ENCODE results near the gene ARHGAP32.
A peak's percentile ranks its signal among the peaks of the same experiment; 100 is the strongest.
"Not testable (repeated sequence)": the region's sequence is repeated elsewhere in the genome, so short reads cannot be mapped to it uniquely, and the experiment has no call there.

ARHGAP32 gene

DNA sequence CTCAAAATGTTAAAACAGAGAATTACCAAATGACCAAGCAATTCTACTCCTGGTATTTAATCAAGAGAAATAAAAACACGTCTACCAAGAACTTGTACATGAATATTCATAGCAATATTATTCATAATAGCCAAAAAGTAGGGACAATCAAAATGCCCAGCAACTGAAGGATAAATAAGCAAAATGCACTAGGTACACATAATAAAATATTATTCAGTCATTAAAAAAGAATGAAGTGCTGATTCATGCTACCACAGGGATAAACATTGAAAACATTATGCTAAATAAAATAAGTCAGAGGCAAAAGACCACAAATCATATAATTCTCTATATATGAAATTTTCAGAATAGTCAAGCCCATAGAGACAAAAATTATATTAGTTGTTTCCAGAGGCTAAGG is 24.8 kb downstream of the ARHGAP32 start:
- no peaks in the 10 kb centered on the region for H3K4me1 ChIP-seq
- no peaks in the 10 kb centered on the region; the same call in 1 of the 2 replicates for H3K36me3 ChIP-seq (replicated peaks)
- DNase-seq (ENCODE audit: low spot score in 2 of 2), result no peak
- no peak overlapping the region for H3K4me3 ChIP-seq
- no peaks in the 10 kb centered on the region for H3K27me3 ChIP-seq (ENCODE audit: low read depth)
- no peaks in the 10 kb centered on the region for H3K9me3 ChIP-seq
- in situ Hi-C loops (cut with MboI; ENCODE audit: low sequenced_read_pairs), result no loop called here

DNA sequence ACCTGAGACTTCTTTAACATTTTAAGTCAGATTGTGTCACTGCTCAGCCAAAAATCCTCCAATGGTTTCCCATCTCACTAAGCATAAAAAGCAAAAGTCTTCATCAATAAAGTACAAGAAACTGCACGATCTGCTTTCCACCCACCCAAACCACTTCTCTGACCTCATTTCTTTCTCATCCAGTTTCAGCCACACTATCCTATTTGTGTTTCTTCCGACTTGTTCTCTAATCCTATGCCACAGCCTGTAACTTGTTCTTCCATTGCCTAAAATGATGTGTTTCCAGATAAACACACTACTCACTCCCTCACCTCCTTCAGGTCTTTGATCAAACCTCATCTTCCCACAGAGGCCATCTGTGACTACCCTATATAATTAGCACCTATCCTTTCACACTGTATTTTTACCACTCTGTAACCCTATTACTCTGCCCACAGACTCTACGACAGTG is 28.4 kb downstream of the ARHGAP32 start:
- Histone ChIP-seq H3K4me1 (peaks cover 3% of the 10 kb centered on the region), H3K4me3 (no peak overlapping the region), H3K9me3 (no peaks in the 10 kb centered on the region), H3K36me3 (replicated peaks) (no peaks in the 10 kb centered on the region; the same call in 1 of the 2 replicates), H3K27me3 (ENCODE audit: low read depth) (no peaks in the 10 kb centered on the region)
- in situ Hi-C loops (cut with MboI; ENCODE audit: low sequenced_read_pairs), result no loop called here
- no peak for DNase-seq (ENCODE audit: low spot score in 2 of 2)

DNA sequence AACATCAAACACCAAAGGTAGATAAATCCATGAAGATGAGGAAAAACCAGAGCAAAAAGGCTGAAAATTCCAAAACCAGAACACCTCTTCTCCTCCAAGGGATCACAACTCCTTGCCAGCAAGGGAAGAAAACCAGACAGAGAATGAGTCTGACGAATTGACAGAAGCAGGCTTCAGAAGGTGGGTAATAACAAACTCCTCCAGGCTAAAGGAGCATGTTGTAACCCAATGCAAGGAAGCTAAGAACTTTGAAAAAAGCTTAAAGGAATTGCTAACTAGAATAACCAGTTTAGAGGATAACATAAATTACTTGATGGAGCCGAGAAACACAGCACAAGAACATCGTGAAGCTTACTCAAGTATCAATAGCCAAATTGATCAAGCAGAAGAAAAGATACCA is 35.0 kb downstream of the ARHGAP32 start:
- H3K36me3 ChIP-seq (replicated peaks); DNase-seq (ENCODE audit: low spot score in 2 of 2); H3K27me3 ChIP-seq (ENCODE audit: low read depth); H3K4me1 ChIP-seq; H3K9me3 ChIP-seq; in situ Hi-C loops (cut with MboI; ENCODE audit: low sequenced_read_pairs); H3K4me3 ChIP-seq: not testable (repeated sequence)

DNA sequence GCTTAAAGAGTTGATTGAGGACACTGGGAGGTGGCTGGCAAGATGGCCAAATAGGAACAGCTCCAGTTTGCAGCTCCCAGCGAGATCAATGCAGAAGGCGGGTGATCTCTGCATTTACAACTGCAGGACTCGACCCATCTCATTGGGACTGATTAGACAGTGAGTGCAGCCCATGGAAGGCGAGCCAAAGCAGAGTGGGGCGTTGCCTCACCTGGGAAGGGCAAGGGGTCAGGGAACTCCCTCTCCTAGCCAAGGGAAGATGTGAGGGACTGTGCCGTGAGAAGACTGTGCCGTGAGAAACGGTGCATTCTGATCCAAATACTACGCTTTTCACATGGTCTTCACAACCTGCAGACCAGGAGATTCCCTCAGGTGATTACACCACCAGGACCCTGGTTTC is 36.4 kb downstream of the ARHGAP32 start:
- no peak for DNase-seq (ENCODE audit: low spot score in 2 of 2)
- in situ Hi-C loops (cut with MboI; ENCODE audit: low sequenced_read_pairs), result no loop called here
- Histone ChIP-seq H3K27me3 (ENCODE audit: low read depth) (no peaks in the 10 kb centered on the region), H3K36me3 (replicated peaks) (no peaks in the 10 kb centered on the region), H3K4me1 (peaks cover 7% of the 10 kb centered on the region), H3K4me3 (no peak overlapping the region), H3K9me3 (no peaks in the 10 kb centered on the region; the same call in 1 of the 2 replicates)

DNA sequence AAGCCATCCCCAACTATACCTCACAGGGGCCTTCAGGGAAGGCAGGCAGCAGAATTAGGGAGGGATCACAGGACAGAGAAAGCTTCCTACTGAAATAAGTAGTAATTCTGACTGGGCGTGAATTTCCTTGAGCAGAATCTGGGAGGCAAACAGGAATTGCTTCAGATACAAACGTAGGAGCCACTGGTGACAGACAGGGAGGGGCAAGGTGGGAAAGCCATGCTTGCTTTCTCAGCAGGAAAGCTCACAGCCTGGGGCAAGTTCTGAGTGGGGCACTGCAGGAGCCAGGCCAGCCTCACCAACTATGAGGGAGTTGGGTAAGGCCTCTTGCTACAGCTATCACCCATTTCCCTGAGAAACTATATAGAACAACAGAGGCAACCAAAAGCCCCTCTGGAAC is 43.6 kb downstream of the ARHGAP32 start:
- Histone ChIP-seq H3K27me3 (ENCODE audit: low read depth) (no peaks in the 10 kb centered on the region), H3K9me3 (peaks cover 3% of the 10 kb centered on the region; the same call in 1 of the 2 replicates), H3K36me3 (replicated peaks) (no peaks in the 10 kb centered on the region), H3K4me1 (peaks cover 9% of the 10 kb centered on the region), H3K4me3 (no peak overlapping the region)
- in situ Hi-C loops (cut with MboI; ENCODE audit: low sequenced_read_pairs), result no loop called here
- no peak for DNase-seq (ENCODE audit: low spot score in 2 of 2)

DNA sequence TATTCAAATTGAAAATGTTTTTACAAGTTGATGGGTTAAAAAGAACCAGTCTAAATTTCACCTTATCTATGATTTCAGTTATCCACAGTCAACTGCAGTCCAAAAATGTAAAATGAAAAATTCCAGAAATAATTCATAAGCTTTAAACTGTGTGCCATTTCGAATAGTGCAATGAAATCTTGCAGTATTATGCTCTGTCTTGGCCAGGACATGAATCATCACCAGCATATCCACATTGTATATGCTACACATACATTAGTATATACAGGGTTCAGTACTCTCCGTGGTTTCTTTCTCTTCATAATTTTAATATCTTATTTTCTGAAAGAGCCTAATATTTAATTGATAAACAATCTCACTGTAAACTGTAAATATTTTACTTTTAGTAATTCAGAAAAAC is 45.9 kb downstream of the ARHGAP32 start:
- DNase-seq (ENCODE audit: low spot score in 2 of 2), result no peak
- Histone ChIP-seq H3K27me3 (ENCODE audit: low read depth) (no peaks in the 10 kb centered on the region), H3K36me3 (replicated peaks) (no peaks in the 10 kb centered on the region), H3K9me3 (0 out of 2 replicates have a peak, but pooled peaks cover 3% of the 10 kb centered on the region), H3K4me3 (no peak overlapping the region), H3K4me1 (peaks cover 20% of the 10 kb centered on the region)
- in situ Hi-C loops (cut with MboI; ENCODE audit: low sequenced_read_pairs), result no loop called here

DNA sequence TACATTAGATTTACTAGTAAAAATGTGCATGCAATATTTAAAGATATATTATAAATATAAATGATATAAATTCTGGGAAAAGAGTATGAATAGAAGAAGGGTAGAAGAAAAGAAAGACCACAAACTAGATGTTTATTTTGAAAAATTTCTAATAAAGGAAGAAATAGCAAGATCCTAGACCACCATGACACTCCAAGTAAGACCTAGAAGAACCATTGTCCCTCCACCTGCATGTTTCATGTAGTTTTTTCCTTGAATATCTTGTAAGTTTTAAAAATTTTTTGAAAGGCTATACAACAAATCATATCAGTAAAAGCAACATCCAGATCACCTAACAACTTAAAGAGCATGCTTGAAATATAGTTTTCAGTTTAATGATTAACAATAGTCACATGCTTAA is 46.8 kb downstream of the ARHGAP32 start:
- no peak overlapping the region for H3K4me3 ChIP-seq
- no peaks in the 10 kb centered on the region for H3K9me3 ChIP-seq
- H3K4me1 ChIP-seq, result peaks cover 20% of the 10 kb centered on the region
- no peak for DNase-seq (ENCODE audit: low spot score in 2 of 2)
- H3K27me3 ChIP-seq (ENCODE audit: low read depth), result no peaks in the 10 kb centered on the region
- H3K36me3 ChIP-seq (replicated peaks), result no peaks in the 10 kb centered on the region
- in situ Hi-C loops (cut with MboI; ENCODE audit: low sequenced_read_pairs), result no loop called here

DNA sequence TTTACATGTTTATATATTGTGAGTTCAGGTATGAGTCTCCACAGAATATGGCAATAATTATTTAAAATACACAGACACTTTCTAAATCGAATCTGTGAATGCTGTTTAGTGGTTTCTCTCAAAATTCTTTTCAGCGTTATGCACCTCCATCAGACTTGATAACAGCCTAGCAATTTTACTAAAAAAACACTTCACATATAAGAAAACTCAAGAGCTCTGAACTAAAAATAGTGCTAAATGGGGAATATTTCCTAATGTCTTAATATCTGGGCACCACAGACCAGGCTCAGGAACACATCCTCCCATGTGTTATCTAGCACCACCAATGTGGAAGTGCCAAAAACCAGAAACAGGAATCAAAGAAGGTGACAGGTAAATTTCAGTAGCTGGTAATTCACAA is 47.9 kb downstream of the ARHGAP32 start:
- H3K4me1 ChIP-seq, result peaks cover 20% of the 10 kb centered on the region
- DNase-seq (ENCODE audit: low spot score in 2 of 2), result no peak
- no peaks in the 10 kb centered on the region for H3K9me3 ChIP-seq
- H3K36me3 ChIP-seq (replicated peaks), result no peaks in the 10 kb centered on the region
- no peaks in the 10 kb centered on the region for H3K27me3 ChIP-seq (ENCODE audit: low read depth)
- no peak overlapping the region for H3K4me3 ChIP-seq
- in situ Hi-C loops (cut with MboI; ENCODE audit: low sequenced_read_pairs), result no loop called here

DNA sequence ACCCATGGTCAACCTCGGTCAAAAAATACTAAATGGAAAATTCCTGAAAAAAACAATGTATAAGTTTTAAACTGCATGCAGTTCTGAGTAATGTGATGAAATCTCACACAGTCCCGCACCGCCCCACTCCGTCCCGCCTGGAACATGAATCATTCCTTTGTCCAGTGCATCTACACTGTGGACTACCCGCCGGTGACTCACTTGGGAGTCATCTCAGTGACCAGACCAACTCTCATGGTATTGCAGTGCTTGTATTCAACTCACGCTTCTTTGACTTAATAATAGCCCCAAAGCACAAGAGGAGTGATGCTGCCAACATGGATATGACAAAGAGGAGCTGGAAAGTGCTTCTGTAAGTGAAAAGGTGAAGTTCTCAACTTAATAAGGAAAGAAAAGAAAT is 48.8 kb downstream of the ARHGAP32 start:
- Histone ChIP-seq H3K4me1 (peaks cover 20% of the 10 kb centered on the region), H3K27me3 (ENCODE audit: low read depth) (no peaks in the 10 kb centered on the region), H3K36me3 (replicated peaks) (no peaks in the 10 kb centered on the region), H3K9me3 (no peaks in the 10 kb centered on the region), H3K4me3 (no peak overlapping the region)
- in situ Hi-C loops (cut with MboI; ENCODE audit: low sequenced_read_pairs), result no loop called here
- DNase-seq (ENCODE audit: low spot score in 2 of 2), result peak; percentile 15 to 53

DNA sequence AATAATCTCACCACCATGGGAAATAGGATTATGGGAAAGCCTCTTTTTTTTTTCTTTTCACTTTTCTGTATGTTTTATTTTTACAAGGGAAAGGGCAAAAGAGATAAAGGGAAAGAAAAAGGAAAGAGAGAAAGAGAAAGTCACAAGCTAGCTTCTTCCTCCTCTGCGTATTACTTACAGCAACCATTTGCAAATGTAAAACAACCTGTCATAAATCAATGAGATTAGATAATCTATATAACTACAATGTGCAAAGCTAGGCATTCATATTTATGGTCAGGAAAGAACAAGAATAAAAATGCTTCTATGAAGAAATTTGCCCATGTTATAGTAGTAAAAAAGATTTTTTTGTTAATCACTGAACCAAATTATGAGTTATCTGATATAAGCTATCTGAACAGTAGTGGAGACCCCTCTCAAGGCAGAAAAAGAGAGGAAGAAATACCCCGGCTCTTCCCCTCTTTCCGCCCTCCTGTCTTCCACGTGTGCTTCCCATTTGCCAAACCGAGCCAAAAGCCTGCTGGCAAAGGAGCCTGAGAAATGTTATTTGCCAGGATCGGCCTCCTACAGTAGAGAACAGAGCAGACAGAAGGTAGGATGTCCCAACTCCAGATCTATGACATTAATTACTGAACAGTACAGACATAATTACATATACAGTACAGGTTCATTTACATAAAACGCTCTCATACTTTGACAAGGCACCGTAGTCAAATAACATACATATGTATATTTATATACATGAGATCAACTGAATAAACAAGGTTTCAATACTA is 50.2 kb downstream of the ARHGAP32 start:
- Histone ChIP-seq H3K4me1 (peaks cover 20% of the 10 kb centered on the region), H3K9me3 (no peaks in the 10 kb centered on the region), H3K4me3 (no peak overlapping the region), H3K27me3 (ENCODE audit: low read depth) (no peaks in the 10 kb centered on the region), H3K36me3 (replicated peaks) (no peaks in the 10 kb centered on the region)
- DNase-seq (ENCODE audit: low spot score in 2 of 2), result no peak
- in situ Hi-C loops (cut with MboI; ENCODE audit: low sequenced_read_pairs), result no loop called here

DNA sequence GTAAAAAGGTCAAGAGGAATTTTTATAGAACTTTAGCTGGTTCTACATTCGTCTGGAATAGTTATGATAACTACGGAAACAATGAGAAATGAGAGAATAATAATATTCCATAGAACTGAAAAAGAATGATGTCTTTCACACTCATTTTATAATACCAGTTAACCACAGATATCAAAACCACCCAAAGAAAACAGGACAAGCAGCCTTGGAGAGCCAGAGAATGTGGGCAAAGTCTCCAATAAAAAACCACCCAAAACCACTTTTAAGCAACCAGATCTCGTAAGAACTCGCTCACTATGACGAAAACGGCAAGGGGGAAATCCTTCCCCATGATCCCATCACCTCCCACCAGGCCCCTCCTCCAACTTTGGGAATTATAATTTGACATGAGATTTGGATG is 60.8 kb downstream of the ARHGAP32 start:
- Histone ChIP-seq H3K27me3 (ENCODE audit: low read depth) (no peaks in the 10 kb centered on the region), H3K4me3 (no peak overlapping the region), H3K4me1 (no peaks in the 10 kb centered on the region), H3K9me3 (no peaks in the 10 kb centered on the region), H3K36me3 (replicated peaks) (no peaks in the 10 kb centered on the region)
- in situ Hi-C loops (cut with MboI; ENCODE audit: low sequenced_read_pairs), result no loop called here
- DNase-seq (ENCODE audit: low spot score in 2 of 2), result no peak

DNA sequence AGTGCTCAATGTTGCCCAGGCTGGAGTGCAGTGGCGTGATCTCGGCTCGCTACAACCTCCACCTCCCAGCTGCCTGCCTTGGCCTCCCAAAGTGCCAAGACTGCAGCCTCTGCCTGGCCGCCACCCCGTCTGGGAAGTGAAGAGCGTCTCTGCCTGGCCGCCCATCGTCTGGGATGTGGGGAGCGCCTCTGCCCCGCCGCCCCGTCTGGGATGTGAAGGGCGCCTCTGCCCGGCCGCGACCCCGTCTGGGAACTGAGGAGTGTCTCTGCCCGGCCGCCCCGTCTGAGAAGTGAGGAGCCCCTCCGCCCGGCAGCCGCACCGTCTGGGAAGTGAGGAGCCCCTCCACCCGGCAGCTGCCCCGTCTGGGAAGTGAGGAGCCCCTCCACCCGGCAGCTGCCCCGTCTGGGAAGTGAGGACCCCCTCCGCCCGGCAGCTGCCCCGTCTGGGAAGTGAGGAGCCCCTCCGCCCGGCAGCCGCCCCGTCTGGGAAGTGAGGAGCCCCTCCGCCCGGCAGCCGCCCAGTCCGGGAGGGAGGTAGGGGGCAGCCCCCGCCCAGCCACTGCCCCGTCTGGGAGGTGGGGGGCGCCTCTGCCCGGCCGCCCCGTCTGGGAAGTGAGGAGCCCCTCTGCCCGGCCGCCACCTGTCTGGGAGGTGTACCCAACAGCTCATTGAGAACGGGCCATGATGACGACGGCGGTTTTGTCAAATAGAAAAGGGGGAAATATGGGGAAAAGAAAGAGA is 63.1 kb downstream of the ARHGAP32 start:
- H3K4me1 ChIP-seq; H3K9me3 ChIP-seq; H3K27me3 ChIP-seq (ENCODE audit: low read depth); in situ Hi-C loops (cut with MboI; ENCODE audit: low sequenced_read_pairs); H3K4me3 ChIP-seq; H3K36me3 ChIP-seq (replicated peaks); DNase-seq (ENCODE audit: low spot score in 2 of 2): not testable (repeated sequence)

DNA sequence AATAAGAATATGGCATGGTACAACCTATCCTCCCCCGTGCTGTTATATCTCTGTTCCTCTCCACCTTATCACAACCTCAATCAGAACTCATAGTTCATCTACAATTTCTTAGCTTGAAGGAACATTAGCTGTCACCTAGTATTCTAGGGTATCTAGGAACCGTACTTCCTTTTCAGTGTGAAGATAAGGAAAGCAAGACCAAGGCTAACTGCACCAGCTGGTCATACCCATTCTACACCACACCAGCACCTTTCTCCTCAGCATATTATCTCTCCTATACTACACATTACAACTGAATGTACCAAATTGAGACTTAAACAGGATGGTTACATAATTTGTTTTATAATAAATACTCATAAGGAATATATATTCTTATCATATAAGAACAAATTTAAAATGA is 73.1 kb downstream of the ARHGAP32 start:
- in situ Hi-C loops (cut with MboI; ENCODE audit: low sequenced_read_pairs), result loop anchor here (25.0 kb wide), 1 partner anchor 618 kb away; no protein-coding TSS in a partner anchor
- Histone ChIP-seq H3K27me3 (ENCODE audit: low read depth) (no peaks in the 10 kb centered on the region), H3K36me3 (replicated peaks) (no peaks in the 10 kb centered on the region), H3K4me1 (no peaks in the 10 kb centered on the region), H3K4me3 (no peak overlapping the region), H3K9me3 (no peaks in the 10 kb centered on the region)
- DNase-seq (ENCODE audit: low spot score in 2 of 2), result no peak
